ENCODE measurements around the gene SIK3.
"Not testable (repeated sequence)": the region's sequence is repeated elsewhere in the genome, so short reads cannot be mapped to it uniquely, and the experiment has no call there.

Gene SIK3

GRCh38 chr11:117098269-117099232 lies at the start of gene SIK3:
SIK3 (minus strand) TSS chr11:117098428; CDS start chr11:117098415, 13 bp downstream.
- FAIRE-seq: no peak

GRCh38 chr11:117146521-117146920 lies 48.3 kb upstream of the SIK3 start:
- no peak for FAIRE-seq

GRCh38 chr11:117145393-117145761 lies 47.1 kb upstream of the SIK3 start:
- FAIRE-seq: no peak

- FAIRE-seq: no peak
These were observed 46.5 kb upstream of the SIK3 start for GRCh38 chr11:117144477-117145392.

GRCh38 chr11:117143871-117144476 lies 45.7 kb upstream of the SIK3 start, which contains the start of gene PAFAH1B2:
PAFAH1B2 (plus strand) TSS chr11:117144287; CDS start chr11:117152448, 8,161 bp downstream.
- no peak for FAIRE-seq

- FAIRE-seq: no peak
These were observed 45.2 kb upstream of the SIK3 start for GRCh38 chr11:117143390-117143789.

GRCh38 chr11:117137223-117138086 lies 39.2 kb upstream of the SIK3 start:
- FAIRE-seq: not testable (repeated sequence)

- FAIRE-seq: not testable (repeated sequence)
These were observed 36.8 kb upstream of the SIK3 start for GRCh38 chr11:117134979-117135378.

GRCh38 chr11:117134431-117134830 lies 36.2 kb upstream of the SIK3 start:
- FAIRE-seq: no peak

GRCh38 chr11:117130879-117131278 lies 32.7 kb upstream of the SIK3 start:
- FAIRE-seq: no peak

GRCh38 chr11:117130396-117130795 lies 32.2 kb upstream of the SIK3 start:
- not testable (repeated sequence) for FAIRE-seq

- FAIRE-seq: no peak
These were observed 30.1 kb upstream of the SIK3 start for GRCh38 chr11:117128289-117128688.

- no peak for FAIRE-seq
These were observed 29.1 kb upstream of the SIK3 start for GRCh38 chr11:117127171-117127901.

GRCh38 chr11:117126223-117126965 lies 28.2 kb upstream of the SIK3 start:
- FAIRE-seq: no peak

- no peak for FAIRE-seq
These were observed 24.3 kb upstream of the SIK3 start for GRCh38 chr11:117122556-117122955.

GRCh38 chr11:117121176-117121575 lies 22.9 kb upstream of the SIK3 start:
- FAIRE-seq: no peak

GRCh38 chr11:117117681-117118080 lies 19.5 kb upstream of the SIK3 start:
- FAIRE-seq: no peak

GRCh38 chr11:117112939-117113338 lies 14.7 kb upstream of the SIK3 start:
- FAIRE-seq: not testable (repeated sequence)

GRCh38 chr11:117112497-117112896 lies 14.3 kb upstream of the SIK3 start:
- FAIRE-seq: not testable (repeated sequence)

- FAIRE-seq: no peak
These were observed 12.2 kb upstream of the SIK3 start for GRCh38 chr11:117110294-117110950.
